Memory B cell (primary cell): ENCODE results near the gene BCAS3.
"Not testable (repeated sequence)": the region's sequence is repeated elsewhere in the genome, so short reads cannot be mapped to it uniquely, and the experiment has no call there.

Source experiments
- ATAC-seq: fragments of 150-1000 bp; cut with Tn5 transposase; 2 replicates; pipeline ENCODE4 v1.10.0; 2021; ENCODE audit warnings: low read depth, mild to moderate bottlenecking, moderate library complexity
- DNase-seq, 2 donors: peaks; one replicate each; pipeline ENCODE4 v3.0.0; 2022; ENCODE audit warnings: low spot score in 2 of 2
- H3K27ac Mint-ChIP-seq: one replicate; pipeline ENCODE4 v1.8.0; 2022; ENCODE audit warnings: mild to moderate bottlenecking, moderate library complexity, mixed read lengths
- H3K27me3 Mint-ChIP-seq: one replicate; pipeline ENCODE4 v1.8.0; 2022; ENCODE audit warnings: mixed read lengths
- H3K36me3 Mint-ChIP-seq: one replicate; pipeline ENCODE4 v1.8.0; 2022; ENCODE audit warnings: mild to moderate bottlenecking, mixed read lengths
- H3K4me1 Mint-ChIP-seq: one replicate; pipeline ENCODE4 v1.8.0; 2022; ENCODE audit warnings: mixed read lengths
- H3K4me3 Mint-ChIP-seq: one replicate; pipeline ENCODE4 v1.8.0; 2022; ENCODE audit warnings: mild to moderate bottlenecking, moderate library complexity, mixed read lengths
- H3K9me3 Mint-ChIP-seq: one replicate; pipeline ENCODE4 v1.8.0; 2022; ENCODE audit warnings: mixed read lengths

The BCAS3 gene

DNA sequence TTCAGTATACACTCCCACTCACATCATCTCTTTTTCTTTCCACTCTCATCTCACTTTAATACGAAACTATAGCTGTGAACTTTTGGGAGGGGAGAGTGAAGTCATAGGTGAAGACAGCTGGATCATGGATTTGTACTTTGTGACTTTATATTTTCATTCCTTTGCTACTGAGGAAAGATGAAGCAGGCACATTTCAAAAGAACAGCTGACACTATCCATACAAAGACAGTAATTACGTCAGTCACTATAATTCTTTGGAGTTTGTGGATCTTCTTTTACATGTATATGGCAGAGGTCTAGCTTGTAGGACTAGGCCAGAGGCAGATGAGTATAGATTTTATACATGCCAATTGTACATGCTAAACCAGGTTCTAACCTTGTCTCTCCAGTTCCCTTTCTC, 346.3 kb downstream of the BCAS3 start:
- Mint-ChIP-seq H3K4me3 (no peak overlapping the region), H3K9me3 (no peaks in the 10 kb centered on the region), H3K4me1 (no peaks in the 10 kb centered on the region), H3K27me3 (no peaks in the 10 kb centered on the region), H3K36me3 (peaks cover 8% of the 10 kb centered on the region), H3K27ac (no peak overlapping the region)
- DNase-seq (no peak), ATAC-seq (no peak)

DNA sequence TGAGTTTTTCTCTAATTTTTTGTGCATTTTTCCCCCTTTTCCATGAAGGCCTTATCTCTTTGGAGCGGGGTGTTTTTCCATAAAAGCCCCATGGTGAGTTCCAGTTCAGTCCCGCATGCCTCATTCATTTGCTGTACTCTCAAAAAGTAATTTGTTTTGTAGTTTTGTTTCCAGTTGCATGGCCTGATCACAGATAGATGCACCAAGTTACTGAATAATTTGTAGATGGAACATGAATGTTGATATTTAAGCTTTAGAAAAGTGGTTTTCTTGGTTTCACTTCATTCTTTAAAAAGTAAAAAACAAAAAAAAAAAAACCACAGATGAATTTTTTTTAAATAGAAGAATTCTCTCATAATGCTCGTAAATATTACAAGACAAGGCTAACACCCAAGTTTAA, 349.2 kb downstream of the BCAS3 start:
- H3K9me3 Mint-ChIP-seq = no peaks in the 10 kb centered on the region
- no peak for DNase-seq
- ATAC-seq = no peak
- H3K4me3 Mint-ChIP-seq = no peak overlapping the region
- no peak overlapping the region for H3K27ac Mint-ChIP-seq
- H3K36me3 Mint-ChIP-seq = peaks cover 8% of the 10 kb centered on the region
- no peaks in the 10 kb centered on the region for H3K4me1 Mint-ChIP-seq
- H3K27me3 Mint-ChIP-seq = no peaks in the 10 kb centered on the region

DNA sequence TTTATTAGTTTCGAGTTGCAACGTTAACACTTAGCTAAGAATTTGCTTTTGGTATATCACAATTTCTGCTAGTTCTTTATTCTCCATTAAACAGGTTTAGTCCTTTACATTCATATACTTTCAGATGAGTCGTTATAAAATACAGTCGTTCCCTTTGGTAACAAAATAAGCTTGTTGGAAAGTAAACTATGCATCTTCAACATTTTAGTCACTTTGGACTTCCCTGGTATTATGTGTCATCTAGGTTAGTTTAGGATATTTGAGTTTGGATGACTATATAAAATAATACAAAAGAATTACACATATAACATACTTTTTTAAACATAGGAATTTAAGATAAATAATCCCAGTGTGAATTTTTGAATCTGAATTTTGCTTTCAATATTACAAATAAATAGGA, 351.5 kb downstream of the BCAS3 start:
- no peaks in the 10 kb centered on the region for H3K4me1 Mint-ChIP-seq
- no peaks in the 10 kb centered on the region for H3K27me3 Mint-ChIP-seq
- ATAC-seq = no peak
- H3K27ac Mint-ChIP-seq = no peak overlapping the region
- peaks cover 4% of the 10 kb centered on the region for H3K36me3 Mint-ChIP-seq
- no peaks in the 10 kb centered on the region for H3K9me3 Mint-ChIP-seq
- no peak for DNase-seq
- no peak overlapping the region for H3K4me3 Mint-ChIP-seq

DNA sequence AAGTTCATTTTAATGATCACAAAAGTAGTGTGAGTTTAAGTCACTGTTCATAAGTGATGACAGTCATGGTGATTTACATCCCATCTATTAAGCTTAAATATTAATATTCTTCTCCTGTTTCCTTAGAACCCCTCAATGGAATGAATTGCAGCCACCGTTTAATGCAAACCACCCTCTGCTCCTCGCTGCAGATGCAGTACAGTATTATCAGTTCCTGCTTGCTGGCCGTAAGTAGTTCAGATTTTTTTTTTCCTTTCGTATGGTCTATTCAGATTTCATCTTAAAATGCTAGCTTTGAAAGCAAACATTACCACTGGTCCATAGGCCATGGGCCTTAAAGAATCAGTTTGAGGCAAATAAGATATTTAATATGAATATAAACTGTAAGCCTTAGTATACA, 363.0 kb downstream of the BCAS3 start:
- Mint-ChIP-seq H3K36me3 (peaks cover 21% of the 10 kb centered on the region), H3K27me3 (no peaks in the 10 kb centered on the region), H3K4me3 (no peak overlapping the region), H3K9me3 (peaks cover 2% of the 10 kb centered on the region), H3K4me1 (no peaks in the 10 kb centered on the region), H3K27ac (no peak overlapping the region)
- no peak for ATAC-seq
- no peak for DNase-seq

DNA sequence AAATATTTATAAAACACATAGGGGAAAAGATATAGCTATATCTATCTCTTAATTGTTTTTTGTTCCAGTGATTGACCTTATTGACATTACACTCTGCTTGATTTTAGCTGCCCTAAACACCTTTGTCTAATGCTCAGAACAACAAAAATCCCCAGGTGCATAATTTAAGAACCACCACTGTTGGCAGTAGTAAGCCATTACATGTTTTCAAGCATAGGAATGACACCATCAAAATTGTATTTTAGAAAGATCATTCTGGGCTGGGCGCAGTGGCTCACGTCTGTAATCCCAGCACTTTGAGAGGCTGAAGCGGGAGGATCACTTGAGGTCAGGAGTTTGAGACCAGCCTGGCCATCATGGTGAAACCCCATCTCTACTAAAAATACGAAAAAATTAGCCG, 364.7 kb downstream of the BCAS3 start:
- not testable (repeated sequence) for H3K4me1 Mint-ChIP-seq, H3K9me3 Mint-ChIP-seq

DNA sequence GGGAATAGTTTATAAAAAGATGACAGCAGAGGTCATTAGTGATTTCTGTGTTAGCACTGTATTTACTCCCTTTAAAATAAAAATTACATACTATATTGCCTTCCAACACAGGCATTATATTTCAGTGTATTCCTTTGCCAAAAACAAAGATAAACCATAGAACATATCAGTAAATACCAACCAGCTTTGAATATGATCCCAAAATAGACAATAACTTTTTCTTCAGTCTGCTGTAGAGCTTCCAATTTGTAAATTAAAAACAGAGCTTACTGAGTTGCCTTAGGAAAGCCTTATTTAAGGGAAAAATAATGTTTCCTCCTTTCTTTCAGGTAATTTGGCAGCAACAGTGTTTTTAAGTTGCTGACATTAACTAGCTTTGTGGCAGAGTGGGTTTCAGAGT, 369.9 kb downstream of the BCAS3 start:
- DNase-seq (no peak), ATAC-seq (no peak)
- H3K36me3 Mint-ChIP-seq = peaks cover 3% of the 10 kb centered on the region
- no peaks in the 10 kb centered on the region for H3K27me3 Mint-ChIP-seq
- H3K9me3 Mint-ChIP-seq = no peaks in the 10 kb centered on the region
- no peak overlapping the region for H3K27ac Mint-ChIP-seq
- no peaks in the 10 kb centered on the region for H3K4me1 Mint-ChIP-seq
- H3K4me3 Mint-ChIP-seq = no peak overlapping the region

More for the DNA sequence above, 364.7 kb downstream of the BCAS3 start:
- H3K36me3 Mint-ChIP-seq = peaks cover 19% of the 10 kb centered on the region
- not testable (repeated sequence) for ATAC-seq, H3K27ac Mint-ChIP-seq, DNase-seq, H3K27me3 Mint-ChIP-seq, H3K4me3 Mint-ChIP-seq

DNA sequence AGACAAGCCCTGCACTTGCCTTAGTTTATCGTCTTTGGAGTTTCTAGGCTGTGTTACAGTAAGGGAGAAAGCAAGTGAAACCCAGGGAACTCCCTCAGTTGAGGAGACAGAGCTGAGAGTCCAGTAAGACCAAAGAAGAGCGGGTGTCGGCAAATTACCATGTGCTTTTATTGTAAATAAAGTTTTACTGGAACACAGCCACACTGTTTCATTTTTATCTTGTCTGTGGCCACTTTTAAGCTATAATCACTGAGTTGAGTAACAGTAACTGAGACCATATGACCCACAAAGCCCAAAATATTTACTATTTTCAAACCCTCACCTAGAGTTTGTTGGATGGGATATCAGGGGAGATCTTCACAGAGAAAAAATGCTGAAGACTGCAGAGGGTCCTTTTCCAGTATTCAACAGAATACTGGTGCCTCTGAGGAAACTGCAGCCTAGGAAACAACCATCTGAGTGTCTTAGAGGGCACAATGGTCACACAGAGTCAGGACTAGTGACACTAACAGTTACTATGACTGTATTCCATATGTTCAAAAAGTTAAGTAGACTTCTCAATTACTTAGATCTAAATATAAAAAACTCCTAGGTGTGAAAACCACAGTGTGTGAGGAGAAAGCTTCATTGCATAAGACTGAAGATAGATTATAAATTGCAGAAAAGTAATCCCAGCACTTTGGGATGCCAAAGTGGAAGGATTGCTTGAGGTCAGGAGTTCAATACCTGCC, 370.9 kb downstream of the BCAS3 start:
- Mint-ChIP-seq H3K36me3 (peaks cover 3% of the 10 kb centered on the region), H3K4me1 (no peaks in the 10 kb centered on the region), H3K9me3 (no peaks in the 10 kb centered on the region), H3K4me3 (no peak overlapping the region), H3K27me3 (no peaks in the 10 kb centered on the region), H3K27ac (peak overlapping the region; percentile 5)
- DNase-seq (no peak), ATAC-seq (no peak)

DNA sequence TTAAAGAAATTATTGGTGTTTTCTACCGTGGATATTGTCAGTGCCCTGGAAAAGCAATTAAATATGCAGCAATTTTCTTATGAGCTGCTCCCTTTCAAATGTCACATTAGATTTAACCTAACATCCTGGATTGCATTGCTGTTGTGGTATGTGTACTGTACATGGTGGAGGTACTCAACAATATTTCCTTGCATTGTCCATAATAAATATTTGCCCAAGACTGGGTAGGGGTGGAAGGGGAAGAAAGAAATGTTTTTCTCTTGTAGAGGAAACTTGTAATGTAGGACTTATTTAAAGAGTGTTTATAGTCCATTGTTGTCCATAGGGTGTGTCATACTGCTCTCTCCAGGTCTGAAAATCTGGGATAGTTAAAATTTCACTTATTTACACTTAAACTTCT, 375.8 kb downstream of the BCAS3 start:
- no peak overlapping the region for H3K4me3 Mint-ChIP-seq
- DNase-seq = no peak
- no peak for ATAC-seq
- H3K27me3 Mint-ChIP-seq = no peaks in the 10 kb centered on the region
- no peak overlapping the region for H3K27ac Mint-ChIP-seq
- H3K4me1 Mint-ChIP-seq = no peaks in the 10 kb centered on the region
- no peaks in the 10 kb centered on the region for H3K9me3 Mint-ChIP-seq
- peaks cover 10% of the 10 kb centered on the region for H3K36me3 Mint-ChIP-seq

DNA sequence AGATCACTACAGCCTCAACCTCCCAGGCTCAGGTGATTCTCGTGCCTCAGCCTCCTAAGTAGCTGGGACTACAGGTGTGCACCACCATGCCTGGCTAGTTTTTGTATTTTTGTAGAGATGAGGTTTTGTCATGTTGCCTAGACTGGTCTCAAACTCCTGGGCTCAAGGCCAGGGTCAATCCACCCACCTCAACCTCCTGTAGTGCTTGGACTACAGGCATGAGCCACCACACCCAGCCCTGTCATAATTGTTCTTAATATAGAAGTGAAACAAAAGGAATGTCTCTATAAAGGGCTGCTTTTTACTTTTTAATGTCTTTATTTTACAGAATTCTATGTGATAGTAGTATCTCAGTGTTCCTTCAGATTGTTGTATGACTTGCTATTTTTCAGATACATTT, 376.8 kb downstream of the BCAS3 start:
- Mint-ChIP-seq H3K27me3 (no peaks in the 10 kb centered on the region), H3K36me3 (peaks cover 12% of the 10 kb centered on the region), H3K9me3 (no peaks in the 10 kb centered on the region), H3K4me1 (no peaks in the 10 kb centered on the region), H3K4me3 (no peak overlapping the region), H3K27ac (no peak overlapping the region)
- DNase-seq (no peak), ATAC-seq (no peak)

DNA sequence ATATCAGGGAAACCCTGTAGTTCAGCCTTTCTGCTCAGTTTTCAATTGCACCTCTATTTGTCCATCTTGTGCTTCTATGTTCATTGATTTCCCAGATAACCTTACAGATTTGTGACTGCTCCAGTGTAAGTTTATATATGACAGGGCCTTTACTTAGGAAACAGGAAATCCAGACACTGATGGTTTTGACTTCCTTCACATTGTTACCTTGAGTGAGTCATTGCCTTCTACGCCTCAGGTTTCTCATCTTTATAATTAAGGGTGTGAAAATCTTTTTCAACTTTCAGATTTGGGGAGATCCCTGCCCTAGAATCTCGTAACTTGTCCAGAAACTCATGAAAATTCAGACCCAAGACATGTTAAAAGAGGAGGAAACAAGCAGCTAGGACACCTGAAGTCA, 379.6 kb downstream of the BCAS3 start:
- DNase-seq (no peak), ATAC-seq (no peak)
- no peaks in the 10 kb centered on the region for H3K9me3 Mint-ChIP-seq
- H3K27me3 Mint-ChIP-seq = no peaks in the 10 kb centered on the region
- H3K4me3 Mint-ChIP-seq = no peak overlapping the region
- peaks cover 14% of the 10 kb centered on the region for H3K36me3 Mint-ChIP-seq
- no peaks in the 10 kb centered on the region for H3K4me1 Mint-ChIP-seq
- no peak overlapping the region for H3K27ac Mint-ChIP-seq

DNA sequence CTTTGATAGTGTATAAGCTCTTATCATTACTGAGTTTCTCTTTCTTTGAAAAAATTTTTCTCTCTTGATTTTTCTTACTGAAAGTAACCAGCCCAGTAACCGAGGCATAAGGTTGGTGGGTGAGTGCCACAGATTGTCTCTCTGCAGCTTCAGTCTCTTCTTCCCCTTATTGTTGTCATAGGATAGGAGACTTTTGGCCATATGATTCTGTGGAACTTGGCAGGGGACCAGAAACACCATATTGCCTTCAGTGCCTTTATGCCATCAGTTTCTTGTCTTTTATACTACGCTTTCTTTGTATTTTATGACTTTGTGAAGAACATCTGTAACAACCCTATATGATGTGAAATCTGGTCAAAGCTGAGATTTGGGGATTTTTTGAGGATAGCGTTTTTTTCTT, 380.4 kb downstream of the BCAS3 start:
- H3K4me1 Mint-ChIP-seq = no peaks in the 10 kb centered on the region
- peaks cover 13% of the 10 kb centered on the region for H3K36me3 Mint-ChIP-seq
- H3K27me3 Mint-ChIP-seq = no peaks in the 10 kb centered on the region
- H3K9me3 Mint-ChIP-seq = no peaks in the 10 kb centered on the region
- no peak for ATAC-seq
- H3K4me3 Mint-ChIP-seq = no peak overlapping the region
- H3K27ac Mint-ChIP-seq = no peak overlapping the region
- no peak for DNase-seq

DNA sequence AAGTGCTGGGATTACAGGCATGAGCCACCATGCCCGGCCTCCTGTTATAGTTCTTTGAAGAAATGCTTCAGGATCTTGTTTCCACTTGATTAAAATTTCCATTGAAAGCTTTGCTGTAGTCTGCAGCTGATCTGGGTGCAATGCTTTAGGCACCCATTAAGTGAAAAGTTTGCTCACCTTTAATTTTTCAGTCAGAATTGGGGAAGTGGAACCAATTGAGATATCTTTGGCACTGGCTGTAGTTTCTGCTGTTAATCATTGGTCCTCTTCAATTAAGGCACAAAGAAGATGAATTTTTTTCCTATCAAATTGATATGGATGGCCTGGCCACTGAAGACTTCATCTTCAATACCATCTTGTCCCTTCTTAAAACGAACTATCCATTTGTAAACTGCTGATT, 385.9 kb downstream of the BCAS3 start:
- Mint-ChIP-seq H3K9me3 (no peaks in the 10 kb centered on the region), H3K4me3 (no peak overlapping the region), H3K4me1 (no peaks in the 10 kb centered on the region), H3K36me3 (peaks cover 5% of the 10 kb centered on the region), H3K27ac (no peak overlapping the region), H3K27me3 (no peaks in the 10 kb centered on the region)
- DNase-seq = no peak
- no peak for ATAC-seq

DNA sequence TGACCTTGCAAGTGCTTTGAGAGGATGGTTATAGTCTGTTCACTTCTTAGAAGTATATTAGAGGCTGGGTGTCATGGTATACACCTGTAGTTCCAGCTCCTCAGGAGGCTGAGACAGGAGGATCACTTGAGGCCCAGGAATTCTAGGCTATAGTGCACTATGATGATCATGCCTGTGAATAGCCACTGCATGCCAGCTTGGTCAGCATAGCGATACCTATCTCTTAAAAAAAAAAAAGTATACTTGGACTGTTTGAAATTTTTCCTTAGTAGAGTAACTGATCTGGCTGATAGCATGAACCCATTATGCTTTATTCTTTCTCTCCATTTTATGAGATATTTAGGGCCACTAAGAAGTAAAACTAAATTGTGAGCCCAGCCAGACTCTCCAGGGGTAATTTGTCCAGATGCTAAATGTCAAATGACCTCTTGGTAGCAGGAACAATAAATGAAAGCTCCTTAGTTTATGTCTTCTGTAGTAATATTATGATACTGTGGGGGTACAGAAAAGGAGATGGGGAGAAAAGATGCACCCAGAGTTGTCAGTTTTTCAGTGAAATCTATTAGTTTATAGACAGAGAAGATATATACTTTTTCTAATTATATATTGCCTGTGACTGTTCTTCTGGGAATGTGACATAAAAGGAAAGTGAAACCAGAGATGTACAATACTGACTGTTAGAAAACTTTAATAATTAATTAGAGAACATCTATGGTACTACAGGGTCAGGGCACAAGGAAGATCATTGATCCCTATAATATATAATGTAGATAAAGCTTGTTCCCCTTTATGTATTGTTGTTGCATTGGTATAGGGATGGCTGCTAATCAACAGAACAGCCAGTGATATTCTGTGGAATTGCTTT, 386.7 kb downstream of the BCAS3 start:
- Mint-ChIP-seq H3K4me3 (no peak overlapping the region), H3K9me3 (no peaks in the 10 kb centered on the region)

DNA sequence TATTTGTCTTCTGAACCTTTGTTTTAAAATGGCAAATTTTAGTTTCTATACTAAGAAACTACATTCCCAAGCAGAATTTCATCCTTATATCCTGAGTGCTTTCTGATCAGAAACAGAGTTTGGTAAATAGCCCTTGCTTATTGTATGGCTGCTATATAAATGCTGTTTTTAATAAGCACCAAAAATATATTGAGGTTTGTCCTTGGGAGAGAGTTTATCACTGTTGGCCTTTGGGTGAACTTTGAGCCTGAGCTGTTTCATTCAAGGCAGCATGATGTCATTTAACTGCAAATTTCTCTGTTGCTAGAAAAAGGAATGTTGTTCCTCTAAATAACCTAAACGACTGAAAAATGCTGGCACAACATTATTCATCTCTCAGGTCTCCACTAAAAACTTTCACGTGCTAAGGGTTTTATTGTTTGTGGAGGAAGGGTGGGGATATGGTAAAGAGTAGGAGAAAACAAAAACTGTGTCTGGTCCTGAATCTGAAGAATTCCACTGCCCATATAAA, 387.7 kb downstream of the BCAS3 start:
- Mint-ChIP-seq H3K36me3 (peaks cover 5% of the 10 kb centered on the region), H3K27ac (no peak overlapping the region), H3K4me3 (no peak overlapping the region), H3K4me1 (no peaks in the 10 kb centered on the region), H3K27me3 (no peaks in the 10 kb centered on the region), H3K9me3 (no peaks in the 10 kb centered on the region)
- no peak for ATAC-seq
- DNase-seq = no peak

More for the DNA sequence above, 386.7 kb downstream of the BCAS3 start:
- Mint-ChIP-seq H3K4me1 (no peaks in the 10 kb centered on the region), H3K27me3 (no peaks in the 10 kb centered on the region), H3K36me3 (peaks cover 9% of the 10 kb centered on the region), H3K27ac (no peak overlapping the region)
- ATAC-seq (no peak), DNase-seq (no peak)
